Smooth muscle cell (in vitro differentiated cells): Measurements from ENCODE around the gene MCF2L. TPM values are rescaled to one million over a fixed set of nuclear protein-coding genes. Genes with fewer than 3 reads are reported as not detected.

Experiments used
- DNase-seq: peaks from one replicate; lab custom pipeline; 2025; ENCODE audit not compliant: unreplicated experiment; lab: John Stamatoyannopoulos, UW
- H2AFZ ChIP-seq: fragments of 200-600 bp; sonication (generic); 2 replicates; pipeline ENCODE4 v1.6.0; 2016; ENCODE audit warnings: antibody characterized with exemption, low read depth, mild to moderate bottlenecking
- H3F3A ChIP-seq: fragments of 200-600 bp; sonication (generic); 2 replicates; pipeline ENCODE4 v1.6.0; 2017; ENCODE audit warnings: antibody characterized with exemption, low read depth
- H3K27ac ChIP-seq: fragments of 200-600 bp; sonication (generic); 2 replicates; pipeline ENCODE4 v1.5.1; 2016; ENCODE audit warnings: low read depth, mild to moderate bottlenecking
- H3K27me3 ChIP-seq: fragments of 200-600 bp; sonication (generic); 2 replicates; pipeline ENCODE4 v1.6.1; 2016; ENCODE audit warnings: low read depth, mild to moderate bottlenecking
- H3K36me3 ChIP-seq: fragments of 200-600 bp; sonication (generic); 2 replicates; pipeline ENCODE4 v1.5.1; 2016; ENCODE audit warnings: low read depth
- H3K4me1 ChIP-seq: fragments of 200-600 bp; sonication (generic); 2 replicates; pipeline ENCODE4 v1.5.1; 2016; ENCODE audit warnings: low read depth
- H3K4me2 ChIP-seq: fragments of 200-600 bp; sonication (generic); 2 replicates; pipeline ENCODE4 v1.6.0; 2016; ENCODE audit warnings: mild to moderate bottlenecking
- H3K4me3 ChIP-seq: fragments of 200-600 bp; sonication (generic); 2 replicates; pipeline ENCODE4 v1.5.1; 2016; ENCODE audit warnings: mild to moderate bottlenecking
- H3K79me2 ChIP-seq: fragments of 200-600 bp; sonication (generic); 2 replicates; pipeline ENCODE4 v1.6.0; 2016; ENCODE audit warnings: low read depth, mild to moderate bottlenecking
- H3K9ac ChIP-seq: fragments of 200-600 bp; sonication (generic); 2 replicates; pipeline ENCODE4 v1.6.0; 2016; ENCODE audit warnings: low read depth
- H3K9me3 ChIP-seq: fragments of 200-600 bp; sonication (generic); replicated peaks from 2 replicates; pipeline ENCODE4 v1.5.1; 2016; ENCODE audit warnings: low read depth
- H4K20me1 ChIP-seq: fragments of 200-600 bp; sonication (generic); 2 replicates; pipeline ENCODE4 v1.6.0; 2016; ENCODE audit warnings: low read depth
- WGBS: methylation state at CpG from one replicate; pipeline ENCODE4 v1.1.7; 2016; ENCODE audit warnings: low lambda C conversion rate; 5-methylcytosine and 5-hydroxymethylcytosine counted together
- polyA plus RNA-seq: library from polyadenylated mRNA; unstranded; fragments of >200 nt; fragmentation: Nextera tagmentation; extraction: Ambion mirVana; gene quantifications from 2 replicates; pipeline ENCODE4 v1.2.1, GENCODE V29; 2016
- total RNA-seq: library from RNA; depleted of rRNA; stranded (reverse); fragments of >200 nt; gene quantifications from 2 replicates; pipeline ENCODE4 v1.2.3, GENCODE V29; 2014
- TF ChIP-seq, protein P1 (sequence below): fragments of 200-600 bp; sonication (generic); IDR thresholded peaks from 2 replicates; pipeline ENCODE4 v1.5.1; 2017; ENCODE audit warnings: borderline replicate concordance, mild to moderate bottlenecking, antibody characterized with exemption; ENCODE audit not compliant: insufficient read depth, poor library complexity, severe bottlenecking

The MCF2L gene
- total and polyA plus RNA-seq, 2 experiments from 2014 or later: 0.54 to 7.6 TPM

- H3K9me3 ChIP-seq: no peaks in the 10 kb centered on the region
- H2AFZ ChIP-seq: no peak overlapping the region
- no peaks in the 10 kb centered on the region for H3K36me3 ChIP-seq
- H3K4me1 ChIP-seq: no peaks in the 10 kb centered on the region
- H4K20me1 ChIP-seq: no peaks in the 10 kb centered on the region
- 87% methylated on average over 25 of the region's 25 CpGs for WGBS
- no peaks in the 10 kb centered on the region for H3F3A ChIP-seq
- no peak overlapping the region for H3K4me3 ChIP-seq
- no peaks in the 10 kb centered on the region for H3K27me3 ChIP-seq
- TF ChIP-seq, protein P1, sequence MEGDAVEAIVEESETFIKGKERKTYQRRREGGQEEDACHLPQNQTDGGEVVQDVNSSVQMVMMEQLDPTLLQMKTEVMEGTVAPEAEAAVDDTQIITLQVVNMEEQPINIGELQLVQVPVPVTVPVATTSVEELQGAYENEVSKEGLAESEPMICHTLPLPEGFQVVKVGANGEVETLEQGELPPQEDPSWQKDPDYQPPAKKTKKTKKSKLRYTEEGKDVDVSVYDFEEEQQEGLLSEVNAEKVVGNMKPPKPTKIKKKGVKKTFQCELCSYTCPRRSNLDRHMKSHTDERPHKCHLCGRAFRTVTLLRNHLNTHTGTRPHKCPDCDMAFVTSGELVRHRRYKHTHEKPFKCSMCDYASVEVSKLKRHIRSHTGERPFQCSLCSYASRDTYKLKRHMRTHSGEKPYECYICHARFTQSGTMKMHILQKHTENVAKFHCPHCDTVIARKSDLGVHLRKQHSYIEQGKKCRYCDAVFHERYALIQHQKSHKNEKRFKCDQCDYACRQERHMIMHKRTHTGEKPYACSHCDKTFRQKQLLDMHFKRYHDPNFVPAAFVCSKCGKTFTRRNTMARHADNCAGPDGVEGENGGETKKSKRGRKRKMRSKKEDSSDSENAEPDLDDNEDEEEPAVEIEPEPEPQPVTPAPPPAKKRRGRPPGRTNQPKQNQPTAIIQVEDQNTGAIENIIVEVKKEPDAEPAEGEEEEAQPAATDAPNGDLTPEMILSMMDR: no peak
- no peak overlapping the region for H3K4me2 ChIP-seq
- H3K27ac ChIP-seq: no peak overlapping the region
- no peak for DNase-seq
- H3K79me2 ChIP-seq: no peaks in the 10 kb centered on the region
- no peak overlapping the region for H3K9ac ChIP-seq
Measured at GRCh38 chr13:113013878-113014751, 45.1 kb downstream of the MCF2L start.

DNA sequence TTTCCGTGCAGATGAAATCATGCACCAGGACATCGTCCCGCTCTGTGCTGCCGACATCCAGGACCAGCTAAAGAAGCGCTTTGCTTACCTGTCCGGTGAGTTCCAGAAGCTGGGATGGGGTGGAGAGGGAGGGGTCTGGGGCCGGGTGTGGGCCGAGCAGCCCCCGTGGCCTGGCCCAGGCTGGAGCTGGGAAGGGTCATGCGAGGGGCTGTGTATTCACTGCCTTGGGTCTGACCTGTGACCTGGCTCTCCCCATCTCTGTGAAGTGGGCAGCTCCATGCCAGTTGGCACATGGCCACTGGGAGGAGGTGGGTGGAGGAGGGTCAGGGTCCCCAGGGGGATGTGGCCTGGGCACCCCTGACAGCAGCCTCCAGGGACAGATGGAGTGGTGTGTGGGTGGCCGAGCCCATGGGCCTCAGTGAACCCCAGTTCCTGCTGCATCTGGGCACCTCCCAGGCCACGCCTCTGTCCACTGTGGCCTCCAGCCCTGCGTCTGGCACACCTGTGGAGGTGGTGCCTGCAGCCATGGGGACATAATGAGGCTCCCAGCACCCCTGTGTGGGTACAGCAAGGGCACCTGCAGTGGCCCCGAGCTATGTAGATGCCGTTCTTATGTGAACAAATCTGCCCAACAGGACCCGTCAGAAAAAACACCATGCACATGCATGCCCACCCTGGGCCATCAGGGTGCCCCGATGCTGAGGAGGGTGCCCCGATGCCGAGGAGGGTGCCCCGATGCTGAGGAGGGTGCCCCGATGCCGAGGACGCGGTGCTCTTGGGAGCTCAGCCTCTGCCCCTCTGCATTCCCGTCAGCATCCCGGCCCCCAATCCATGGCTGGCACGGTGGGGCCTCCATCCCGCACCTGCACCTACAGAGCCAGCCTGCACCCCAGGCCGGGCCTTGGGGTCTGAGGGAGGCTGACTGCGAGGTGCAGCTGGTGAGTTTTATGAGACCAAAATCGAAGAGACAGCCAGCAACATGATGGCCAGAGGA is 46.0 kb downstream of the MCF2L start:
- no peak overlapping the region for H3K4me3 ChIP-seq
- H3K79me2 ChIP-seq: no peaks in the 10 kb centered on the region
- WGBS: 94% methylated on average over 30 of the region's 31 CpGs
- no peak overlapping the region for H2AFZ ChIP-seq
- H3F3A ChIP-seq: no peaks in the 10 kb centered on the region
- TF ChIP-seq, protein P1: no peak
- no peak overlapping the region for H3K9ac ChIP-seq
- no peaks in the 10 kb centered on the region for H3K9me3 ChIP-seq
- no peaks in the 10 kb centered on the region for H3K27me3 ChIP-seq
- no peaks in the 10 kb centered on the region for H3K4me1 ChIP-seq
- no peak overlapping the region for H3K4me2 ChIP-seq
- no peaks in the 10 kb centered on the region for H3K36me3 ChIP-seq
- H4K20me1 ChIP-seq: no peaks in the 10 kb centered on the region
- no peak for DNase-seq
- no peak overlapping the region for H3K27ac ChIP-seq

- H3K27me3 ChIP-seq: no peaks in the 10 kb centered on the region
Measured at GRCh38 chr13:113015826-113016525, 47.0 kb downstream of the MCF2L start.

More at GRCh38 chr13:113015826-113016525, 47.0 kb downstream of the MCF2L start:
- Histone ChIP-seq H3K36me3 (no peaks in the 10 kb centered on the region), H3K79me2 (no peaks in the 10 kb centered on the region), H2AFZ (no peak overlapping the region), H3K4me2 (no peak overlapping the region), H3K9me3 (no peaks in the 10 kb centered on the region), H4K20me1 (no peaks in the 10 kb centered on the region), H3K9ac (no peak overlapping the region), H3F3A (no peaks in the 10 kb centered on the region), H3K4me1 (no peaks in the 10 kb centered on the region), H3K4me3 (no peak overlapping the region), H3K27ac (no peak overlapping the region)
- no peak for DNase-seq
- 96% methylated on average over 19 of the region's 22 CpGs for WGBS
- TF ChIP-seq, protein P1: no peak
